Activated CD4-positive, alpha-beta memory T cell treated with anti-CD3 and anti-CD28 coated beads for 36 hours (primary cell): ENCODE measurements around the gene CRTAC1. TPM values are rescaled to one million over a fixed set of nuclear protein-coding genes. Genes with fewer than 3 reads are reported as not detected.

Source experiments
- CTCF ChIA-PET: fragments of 350-600 bp; sonication (Branson Sonifier 250); formaldehyde crosslinking; loops from one replicate; lab custom pipeline; 2021; ENCODE audit warnings: antibody characterized with exemption, inconsistent platforms; lab: Charles Lee
- POLR2A ChIA-PET: fragments of 350-600 bp; sonication (Branson Sonifier 250); formaldehyde crosslinking; loops from one replicate; lab custom pipeline; 2021; ENCODE audit warnings: antibody characterized with exemption; lab: Charles Lee
- DNase-seq: peaks from one replicate; pipeline ENCODE4 v3.0.0-alpha.2; 2020
- H3K27ac Mint-ChIP-seq: one replicate; pipeline ENCODE4 v1.8.0; 2021; ENCODE audit warnings: mixed read lengths
- H3K27me3 Mint-ChIP-seq: one replicate; pipeline ENCODE4 v1.8.0; 2021; ENCODE audit warnings: mixed read lengths
- H3K36me3 Mint-ChIP-seq: one replicate; pipeline ENCODE4 v1.8.0; 2021; ENCODE audit warnings: mixed read lengths
- H3K4me1 Mint-ChIP-seq: one replicate; pipeline ENCODE4 v1.8.0; 2021; ENCODE audit warnings: low read depth, mixed read lengths
- H3K4me3 Mint-ChIP-seq: one replicate; pipeline ENCODE4 v1.8.0; 2021; ENCODE audit warnings: mild to moderate bottlenecking, mixed read lengths
- H3K9me3 Mint-ChIP-seq: one replicate; pipeline ENCODE4 v1.8.0; 2021; ENCODE audit warnings: mixed read lengths
- intact Hi-C: fragments of 100-400 bp; cut with micrococcal nuclease; formaldehyde crosslinking; loops from one replicate; pipeline ENCODE4 v1.15.1; 2023
- total RNA-seq, 2 experiments: library from RNA; stranded (reverse); gene quantifications; one replicate each; pipeline ENCODE4 v1.2.3, GENCODE V29; 2021

The CRTAC1 gene
- total RNA-seq, 2 experiments from 2014 or later, result not detected

- Mint-ChIP-seq H3K4me3 (no peak overlapping the region), H3K36me3 (no peaks in the 10 kb centered on the region), H3K27ac (no peak overlapping the region), H3K4me1 (peaks cover 7% of the 10 kb centered on the region), H3K9me3 (no peaks in the 10 kb centered on the region), H3K27me3 (peaks cover 6% of the 10 kb centered on the region)
- ChIA-PET POLR2A (no interaction called here), CTCF (interaction anchor here (5.4 to 6.6 kb wide), 2 partner anchors 112 to 127 kb away, joined by 28 to 229 read pairs; no protein-coding TSS in a partner anchor)
- intact Hi-C loops, result no loop called here
- no peak for DNase-seq
These were observed 113.8 kb downstream of the CRTAC1 start for GRCh38 chr10:97916586-97916985.

GRCh38 chr10:97915346-97916131 is 114.9 kb downstream of the CRTAC1 start:
- H3K4me1 Mint-ChIP-seq, result peaks cover 7% of the 10 kb centered on the region
- no peak overlapping the region for H3K4me3 Mint-ChIP-seq
- H3K9me3 Mint-ChIP-seq, result no peaks in the 10 kb centered on the region
- peaks cover 6% of the 10 kb centered on the region for H3K27me3 Mint-ChIP-seq
- ChIA-PET POLR2A (interaction anchor here (0.6 kb wide), 1 partner anchor 128 kb away, joined by 3 read pairs; no protein-coding TSS in a partner anchor), CTCF (interaction anchor here (0.7 to 6.6 kb wide), 27 partner anchors 8 to 393 kb away, joined by 3 to 229 read pairs (median 4); no protein-coding TSS in a partner anchor)
- H3K27ac Mint-ChIP-seq, result no peak overlapping the region
- no peaks in the 10 kb centered on the region for H3K36me3 Mint-ChIP-seq
- intact Hi-C loops, result no loop called here
- no peak for DNase-seq

GRCh38 chr10:97914837-97915211 is 115.6 kb downstream of the CRTAC1 start:
- H3K27ac Mint-ChIP-seq, result no peak overlapping the region
- H3K9me3 Mint-ChIP-seq, result no peaks in the 10 kb centered on the region
- ChIA-PET CTCF (interaction anchor here (0.7 to 6.6 kb wide), 31 partner anchors 8 to 1332 kb away, joined by 3 to 229 read pairs (median 3); no protein-coding TSS in a partner anchor), POLR2A (no interaction called here)
- peaks cover 6% of the 10 kb centered on the region for H3K27me3 Mint-ChIP-seq
- intact Hi-C loops, result loop anchor here (1.0 to 5.0 kb wide), 3 partner anchors 112 to 130 kb away; no protein-coding TSS in a partner anchor
- peak; percentile 85 for DNase-seq
- H3K4me3 Mint-ChIP-seq, result no peak overlapping the region
- H3K36me3 Mint-ChIP-seq, result no peaks in the 10 kb centered on the region
- H3K4me1 Mint-ChIP-seq, result peaks cover 7% of the 10 kb centered on the region

- CTCF ChIA-PET, result interaction anchor here (0.7 to 6.6 kb wide), 26 partner anchors 7 to 1332 kb away, joined by 3 to 229 read pairs (median 4); no protein-coding TSS in a partner anchor
- H3K4me3 Mint-ChIP-seq, result no peak overlapping the region
- POLR2A ChIA-PET, result no interaction called here
- no peak overlapping the region for H3K27ac Mint-ChIP-seq
- intact Hi-C loops, result loop anchor here (1.0 to 5.0 kb wide), 3 partner anchors 113 to 131 kb away; no protein-coding TSS in a partner anchor
- H3K9me3 Mint-ChIP-seq, result no peaks in the 10 kb centered on the region
- peaks cover 7% of the 10 kb centered on the region for H3K4me1 Mint-ChIP-seq
- H3K36me3 Mint-ChIP-seq, result no peaks in the 10 kb centered on the region
- DNase-seq, result no peak
- H3K27me3 Mint-ChIP-seq, result peaks cover 6% of the 10 kb centered on the region
These were observed 116.1 kb downstream of the CRTAC1 start for GRCh38 chr10:97914171-97914836.

- H3K27me3 Mint-ChIP-seq, result peaks cover 6% of the 10 kb centered on the region
- H3K36me3 Mint-ChIP-seq, result no peaks in the 10 kb centered on the region
- peaks cover 3% of the 10 kb centered on the region for H3K4me1 Mint-ChIP-seq
- H3K4me3 Mint-ChIP-seq, result no peak overlapping the region
- H3K9me3 Mint-ChIP-seq, result no peaks in the 10 kb centered on the region
- POLR2A ChIA-PET, result no interaction called here
- intact Hi-C loops, result loop anchor here (1.0 to 5.0 kb wide), 3 partner anchors 114 to 132 kb away; no protein-coding TSS in a partner anchor
- no peak for DNase-seq
- H3K27ac Mint-ChIP-seq, result no peak overlapping the region
- CTCF ChIA-PET, result interaction anchor here (6.6 kb wide), 1 partner anchor 130 kb away, joined by 229 read pairs; no protein-coding TSS in a partner anchor
These were observed 116.8 kb downstream of the CRTAC1 start for GRCh38 chr10:97913614-97914013.

- DNase-seq, result no peak
- no peak overlapping the region for H3K4me3 Mint-ChIP-seq
- no peaks in the 10 kb centered on the region for H3K9me3 Mint-ChIP-seq
- CTCF ChIA-PET, result interaction anchor here (6.6 kb wide), 1 partner anchor 131 kb away, joined by 229 read pairs; no protein-coding TSS in a partner anchor
- H3K27ac Mint-ChIP-seq, result no peak overlapping the region
- peaks cover 4% of the 10 kb centered on the region for H3K27me3 Mint-ChIP-seq
- intact Hi-C loops, result loop anchor here (5.0 kb wide), 1 partner anchor 114 kb away; no protein-coding TSS in a partner anchor
- no peaks in the 10 kb centered on the region for H3K36me3 Mint-ChIP-seq
- H3K4me1 Mint-ChIP-seq, result peaks cover 3% of the 10 kb centered on the region
- POLR2A ChIA-PET, result no interaction called here
These were observed 117.2 kb downstream of the CRTAC1 start for GRCh38 chr10:97913193-97913592.

GRCh38 chr10:97911217-97911616 is 119.2 kb downstream of the CRTAC1 start:
- DNase-seq, result no peak
- intact Hi-C loops, result loop anchor here (5.0 kb wide), 1 partner anchor 116 kb away; no protein-coding TSS in a partner anchor
- H3K4me3 Mint-ChIP-seq, result no peak overlapping the region
- H3K4me1 Mint-ChIP-seq, result peaks cover 3% of the 10 kb centered on the region
- H3K27ac Mint-ChIP-seq, result no peak overlapping the region
- H3K36me3 Mint-ChIP-seq, result no peaks in the 10 kb centered on the region
- H3K9me3 Mint-ChIP-seq, result no peaks in the 10 kb centered on the region
- CTCF ChIA-PET, result interaction anchor here (1.1 to 4.2 kb wide), 2 partner anchors 130 to 134 kb away, joined by 6 to 28 read pairs; no protein-coding TSS in a partner anchor
- POLR2A ChIA-PET, result no interaction called here
- peaks cover 7% of the 10 kb centered on the region for H3K27me3 Mint-ChIP-seq

GRCh38 chr10:97910661-97911060 is 119.8 kb downstream of the CRTAC1 start:
- Mint-ChIP-seq H3K4me3 (no peak overlapping the region), H3K4me1 (peaks cover 3% of the 10 kb centered on the region), H3K27ac (no peak overlapping the region), H3K27me3 (peaks cover 7% of the 10 kb centered on the region), H3K9me3 (no peaks in the 10 kb centered on the region), H3K36me3 (no peaks in the 10 kb centered on the region)
- CTCF ChIA-PET, result interaction anchor here (0.6 to 4.2 kb wide), 3 partner anchors 131 to 314 kb away, joined by 3 to 28 read pairs (median 6); no protein-coding TSS in a partner anchor
- POLR2A ChIA-PET, result no interaction called here
- intact Hi-C loops, result loop anchor here (5.0 kb wide), 1 partner anchor 117 kb away; no protein-coding TSS in a partner anchor
- DNase-seq, result no peak

GRCh38 chr10:97907830-97908229 is 122.6 kb downstream of the CRTAC1 start:
- ChIA-PET CTCF (no interaction called here), POLR2A (no interaction called here)
- H3K4me3 Mint-ChIP-seq, result no peak overlapping the region
- H3K27me3 Mint-ChIP-seq, result peaks cover 13% of the 10 kb centered on the region
- H3K27ac Mint-ChIP-seq, result no peak overlapping the region
- H3K9me3 Mint-ChIP-seq, result no peaks in the 10 kb centered on the region
- intact Hi-C loops, result no loop called here
- no peaks in the 10 kb centered on the region for H3K4me1 Mint-ChIP-seq
- DNase-seq, result no peak
- no peaks in the 10 kb centered on the region for H3K36me3 Mint-ChIP-seq

- Mint-ChIP-seq H3K27me3 (peaks cover 13% of the 10 kb centered on the region), H3K9me3 (no peaks in the 10 kb centered on the region), H3K36me3 (no peaks in the 10 kb centered on the region), H3K4me3 (no peak overlapping the region), H3K27ac (no peak overlapping the region), H3K4me1 (no peaks in the 10 kb centered on the region)
- POLR2A ChIA-PET, result no interaction called here
- intact Hi-C loops, result no loop called here
- CTCF ChIA-PET, result interaction anchor here (0.7 to 1.3 kb wide), 2 partner anchors 8 to 136 kb away, joined by 4 to 6 read pairs; no protein-coding TSS in a partner anchor
- no peak for DNase-seq
These were observed 123.2 kb downstream of the CRTAC1 start for GRCh38 chr10:97907211-97907610.

- intact Hi-C loops, result no loop called here
- Mint-ChIP-seq H3K27ac (no peak overlapping the region), H3K4me1 (no peaks in the 10 kb centered on the region), H3K36me3 (no peaks in the 10 kb centered on the region), H3K9me3 (no peaks in the 10 kb centered on the region), H3K4me3 (no peak overlapping the region), H3K27me3 (peaks cover 15% of the 10 kb centered on the region)
- ChIA-PET CTCF (interaction anchor here (1.0 to 3.4 kb wide), 3 partner anchors 10 to 140 kb away, joined by 3 to 15 read pairs (median 9); no protein-coding TSS in a partner anchor), POLR2A (no interaction called here)
- DNase-seq, result no peak
These were observed 125.1 kb downstream of the CRTAC1 start for GRCh38 chr10:97905276-97905675.
